RWPE2 (cell line): ENCODE data around the gene FOXN3.
A peak's percentile ranks its signal among the peaks of the same experiment; 100 is the strongest.

Experiments used
- ATAC-seq: fragments of 200-7000 bp; cut with Tn5 transposase; 3 replicates; pipeline ENCODE4 v1.9.1; 2021; ENCODE audit warnings: low read depth
- DNase-seq: peaks from one replicate; pipeline ENCODE4 v3.0.0-alpha.2; 2020; ENCODE audit warnings: low spot score
- H3K27ac ChIP-seq: fragments of 450-650 bp; 2 replicates; pipeline ENCODE4 v1.5.1; 2017; ENCODE audit warnings: mild to moderate bottlenecking; ENCODE audit not compliant: poor library complexity, severe bottlenecking
- H3K27me3 ChIP-seq: fragments of 250-450 bp; sonication (Bioruptor Pico); 2 replicates; pipeline ENCODE4 v1.5.1; 2021; ENCODE audit warnings: mild to moderate bottlenecking, moderate library complexity; ENCODE audit not compliant: insufficient read depth, poor library complexity, severe bottlenecking
- H3K36me3 ChIP-seq: fragments of 250-450 bp; sonication (Bioruptor Pico); 2 replicates; pipeline ENCODE4 v1.5.1; 2020; ENCODE audit warnings: low read depth, mild to moderate bottlenecking, moderate library complexity
- H3K4me1 ChIP-seq: fragments of 250-450 bp; sonication (Bioruptor Pico); 2 replicates; pipeline ENCODE4 v1.5.1; 2021; ENCODE audit warnings: mild to moderate bottlenecking, moderate library complexity; ENCODE audit not compliant: insufficient read depth, poor library complexity, severe bottlenecking
- H3K4me3 ChIP-seq: fragments of 250-450 bp; sonication (Bioruptor Pico); 2 replicates; pipeline ENCODE4 v1.5.1; 2021; ENCODE audit warnings: mild to moderate bottlenecking, moderate library complexity; ENCODE audit not compliant: severe bottlenecking
- H3K9me3 ChIP-seq: fragments of 250-450 bp; sonication (Bioruptor Pico); 2 replicates; pipeline ENCODE4 v1.5.1; 2021; ENCODE audit warnings: mild to moderate bottlenecking, moderate library complexity; ENCODE audit not compliant: severe bottlenecking
- TF ChIP-seq, protein P1 (sequence below): fragments of 450-650 bp; IDR thresholded peaks from one replicate; pipeline ENCODE4 v1.5.1; 2017; ENCODE audit warnings: mild to moderate bottlenecking, moderate library complexity; ENCODE audit not compliant: poor library complexity, severe bottlenecking

Gene FOXN3

DNA sequence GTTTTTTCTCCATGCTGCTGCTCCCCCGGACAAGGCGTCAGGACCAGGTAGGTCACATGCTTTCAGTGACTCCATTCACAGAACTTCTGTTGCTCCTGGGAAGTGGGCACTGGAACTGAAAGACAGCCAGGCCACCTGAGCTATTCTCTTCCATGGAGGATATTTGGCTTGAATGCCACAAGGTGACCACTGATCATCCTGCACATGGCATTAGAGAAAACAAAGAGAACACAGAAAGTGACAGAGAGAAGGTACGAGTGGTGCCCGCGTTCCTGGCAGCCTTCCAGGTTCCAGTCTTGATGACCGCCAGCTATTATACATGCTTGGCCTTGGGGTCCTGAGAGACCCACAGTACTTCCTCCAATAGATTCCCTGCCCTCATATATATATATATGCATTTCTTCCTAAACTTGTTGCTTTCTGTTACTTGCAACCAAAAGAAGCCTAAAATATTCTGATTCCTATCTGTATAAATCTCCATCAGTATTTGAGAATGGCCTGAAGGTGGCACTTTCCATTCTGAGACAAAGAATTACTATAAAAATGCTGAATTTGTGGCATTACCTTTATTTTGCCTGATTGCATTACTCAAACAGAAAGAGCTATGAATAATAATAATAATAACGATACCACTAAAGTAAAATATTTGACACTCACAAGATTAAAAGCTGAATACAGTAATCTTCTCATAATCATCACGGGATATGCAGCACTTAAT lies 174.9 kb downstream of the FOXN3 start:
- Histone ChIP-seq H3K4me1 (peaks cover 9% of the 10 kb centered on the region), H3K27ac (no peak overlapping the region), H3K27me3 (no peaks in the 10 kb centered on the region), H3K9me3 (no peaks in the 10 kb centered on the region), H3K4me3 (no peak overlapping the region), H3K36me3 (no peaks in the 10 kb centered on the region)
- TF ChIP-seq, protein P1, sequence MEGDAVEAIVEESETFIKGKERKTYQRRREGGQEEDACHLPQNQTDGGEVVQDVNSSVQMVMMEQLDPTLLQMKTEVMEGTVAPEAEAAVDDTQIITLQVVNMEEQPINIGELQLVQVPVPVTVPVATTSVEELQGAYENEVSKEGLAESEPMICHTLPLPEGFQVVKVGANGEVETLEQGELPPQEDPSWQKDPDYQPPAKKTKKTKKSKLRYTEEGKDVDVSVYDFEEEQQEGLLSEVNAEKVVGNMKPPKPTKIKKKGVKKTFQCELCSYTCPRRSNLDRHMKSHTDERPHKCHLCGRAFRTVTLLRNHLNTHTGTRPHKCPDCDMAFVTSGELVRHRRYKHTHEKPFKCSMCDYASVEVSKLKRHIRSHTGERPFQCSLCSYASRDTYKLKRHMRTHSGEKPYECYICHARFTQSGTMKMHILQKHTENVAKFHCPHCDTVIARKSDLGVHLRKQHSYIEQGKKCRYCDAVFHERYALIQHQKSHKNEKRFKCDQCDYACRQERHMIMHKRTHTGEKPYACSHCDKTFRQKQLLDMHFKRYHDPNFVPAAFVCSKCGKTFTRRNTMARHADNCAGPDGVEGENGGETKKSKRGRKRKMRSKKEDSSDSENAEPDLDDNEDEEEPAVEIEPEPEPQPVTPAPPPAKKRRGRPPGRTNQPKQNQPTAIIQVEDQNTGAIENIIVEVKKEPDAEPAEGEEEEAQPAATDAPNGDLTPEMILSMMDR = peak; percentile 14
- DNase-seq (no peak), ATAC-seq (no peak)

DNA sequence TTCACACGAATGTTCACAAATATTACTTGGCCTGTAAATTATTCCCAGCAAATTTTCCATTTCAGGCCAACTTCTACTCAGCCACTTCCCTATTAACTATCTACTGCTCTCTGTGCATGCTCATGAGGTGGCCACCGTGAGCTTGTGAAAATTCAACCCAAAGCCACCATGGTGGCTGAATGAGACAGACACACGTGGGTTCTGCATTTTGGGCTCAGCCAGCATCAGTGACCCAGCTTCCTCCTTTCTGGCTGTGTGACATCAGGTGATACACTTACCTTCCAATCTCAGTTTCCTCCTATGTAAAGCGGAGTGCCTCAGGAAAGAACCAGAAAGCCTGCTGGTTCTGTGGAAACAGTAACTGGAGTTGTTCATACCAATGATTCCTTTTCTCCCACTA lies 175.8 kb downstream of the FOXN3 start:
- peaks cover 9% of the 10 kb centered on the region for H3K4me1 ChIP-seq
- H3K36me3 ChIP-seq = no peaks in the 10 kb centered on the region
- no peak overlapping the region for H3K4me3 ChIP-seq
- ATAC-seq (no peak), DNase-seq (no peak)
- TF ChIP-seq, protein P1 = no peak
- H3K27me3 ChIP-seq = no peaks in the 10 kb centered on the region
- H3K27ac ChIP-seq = no peak overlapping the region
- H3K9me3 ChIP-seq = no peaks in the 10 kb centered on the region

DNA sequence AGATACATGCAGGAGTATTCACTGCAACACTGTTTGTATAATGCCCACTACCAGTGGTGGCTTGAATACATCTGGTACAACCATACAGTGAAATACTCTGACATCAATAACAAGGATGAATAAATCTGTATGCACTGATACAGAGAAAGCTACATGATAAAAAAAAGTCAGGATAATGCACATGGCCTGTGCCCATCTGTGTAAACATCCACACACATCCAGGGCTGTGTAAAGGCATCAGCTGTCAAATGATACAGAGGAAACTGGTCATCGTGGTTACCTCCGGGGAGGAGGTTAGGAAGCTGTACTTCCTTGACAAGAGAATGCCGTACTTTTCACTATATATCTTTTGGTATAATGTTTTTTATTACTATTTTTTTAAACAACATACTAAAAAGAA lies 176.6 kb downstream of the FOXN3 start:
- Histone ChIP-seq H3K36me3 (no peaks in the 10 kb centered on the region), H3K4me1 (peaks cover under 1% of the 10 kb centered on the region), H3K27me3 (no peaks in the 10 kb centered on the region), H3K4me3 (no peak overlapping the region), H3K27ac (no peak overlapping the region), H3K9me3 (no peaks in the 10 kb centered on the region)
- peak; percentile 79 for ATAC-seq
- TF ChIP-seq, protein P1 = no peak
- DNase-seq = no peak

DNA sequence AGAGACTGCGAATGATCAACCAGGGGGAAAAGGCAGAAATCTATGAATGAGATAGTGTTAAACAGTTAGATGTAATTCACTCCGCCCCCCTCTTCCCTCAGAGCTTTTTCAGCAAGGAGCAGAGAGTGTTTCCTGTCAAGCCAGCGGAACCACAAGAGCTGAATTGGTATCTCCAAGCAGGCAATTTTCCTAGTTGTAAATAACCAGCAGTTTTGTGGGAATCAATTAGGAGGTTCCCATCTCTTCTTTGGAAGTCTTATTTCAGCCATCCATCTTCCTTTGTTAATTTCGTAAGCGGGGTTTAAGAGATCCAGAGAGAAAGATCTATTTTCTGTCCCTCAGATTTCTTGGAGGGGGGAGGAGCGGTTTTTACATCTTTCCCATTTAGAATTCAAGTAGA lies 178.0 kb downstream of the FOXN3 start:
- TF ChIP-seq, protein P1 = no peak
- H3K9me3 ChIP-seq = no peaks in the 10 kb centered on the region
- no peak overlapping the region for H3K27ac ChIP-seq
- no peak for ATAC-seq
- H3K4me3 ChIP-seq = no peak overlapping the region
- DNase-seq = no peak
- H3K27me3 ChIP-seq = no peaks in the 10 kb centered on the region
- H3K36me3 ChIP-seq = no peaks in the 10 kb centered on the region
- H3K4me1 ChIP-seq = no peaks in the 10 kb centered on the region

DNA sequence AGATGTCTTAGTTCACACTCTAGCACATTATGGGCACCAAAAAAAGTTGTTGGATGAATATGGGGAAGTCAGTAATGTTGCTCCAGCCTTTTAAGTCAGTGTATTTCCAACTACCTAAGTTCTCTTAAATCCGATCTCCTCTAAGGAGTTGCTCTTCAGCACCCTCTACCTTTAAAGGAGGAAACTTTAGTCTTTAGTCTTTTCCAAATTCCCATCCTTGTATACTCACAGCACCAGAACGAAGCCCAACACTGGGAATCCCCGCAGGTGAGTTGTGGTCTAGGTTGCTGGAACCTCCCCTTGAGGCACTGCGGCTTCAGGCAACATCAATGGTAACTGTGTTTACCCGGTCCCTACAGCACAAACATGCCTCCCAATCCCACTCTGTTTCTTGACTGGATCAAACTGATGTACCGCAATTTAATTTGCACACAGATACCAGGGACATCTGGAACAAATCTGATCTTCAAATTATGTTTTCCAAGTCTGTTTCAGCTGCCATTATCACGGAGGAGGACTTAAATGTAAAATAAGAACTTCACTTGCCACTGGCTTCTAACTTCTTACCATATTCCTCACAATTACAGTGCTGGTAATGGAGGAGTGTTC lies 179.0 kb downstream of the FOXN3 start:
- no peak for DNase-seq
- H3K36me3 ChIP-seq = no peaks in the 10 kb centered on the region
- H3K4me3 ChIP-seq = no peak overlapping the region
- H3K4me1 ChIP-seq = no peaks in the 10 kb centered on the region
- H3K27me3 ChIP-seq = no peaks in the 10 kb centered on the region
- no peak overlapping the region for H3K27ac ChIP-seq
- H3K9me3 ChIP-seq = no peaks in the 10 kb centered on the region
- TF ChIP-seq, protein P1 = peak; percentile 61
- peak; percentile 45; the same call in 1 of the 3 replicates for ATAC-seq
